Heart left ventricle (tissue), 13 donors: ENCODE measurements around the gene GSK3B.

Experiments
- CTCF ChIP-seq, 12 donors: fragments of 200-600 bp; sonication (generic) in 4 of 12; IDR thresholded peaks; one replicate each; pipeline versions ENCODE4 v1.5.0 to v1.8.0; 2018 to 2022; ENCODE audit warnings: antibody characterized with exemption in 12 of 12, mild to moderate bottlenecking in 5 of 12
- POLR2A ChIP-seq, 2 donors: fragments of 450-650 bp; IDR thresholded peaks; one replicate each; pipeline ENCODE4 v1.6.1; 2017; ENCODE audit warnings: antibody characterized with exemption in 2 of 2, mild to moderate bottlenecking in 2 of 2, moderate library complexity in 2 of 2
- donor health status: ischemic (EF 13 %, LVEDD 7.1; RV severe dilation, severe dysfunction).
- donor health status: DM: no; HTN: yes; CAD: no.
- donor health status: DM: no; HTN: no; CAD: no.
- donor health status: ischemic (EF 25% LVEDD 6.9; RV normal size, moderate dysfunction).
- donor health status: ischemic (EF 25% LVEDD 5.7; RV mildly dilated, moderate dysfunction).
- donor health status: ischemic (EF 35%, LVEDD 5.7; RV mildly dilated, moderate dysfunction).
- donor health status: nonischemic (EF 11% LVEDD 7.7; RV severe dilation, severe dysfunction).
- donor health status: DM: yes; HTN: yes; CAD: no.
- donor health status: PGD.
- donor health status: ischemic (EF 29% LVEDD 5.4; RV normal size, mild dysfunction).
- donor health status: nonischemic (EF 23%, LVEDD 6.1; RV moderate dilation, normal function).

DNA sequence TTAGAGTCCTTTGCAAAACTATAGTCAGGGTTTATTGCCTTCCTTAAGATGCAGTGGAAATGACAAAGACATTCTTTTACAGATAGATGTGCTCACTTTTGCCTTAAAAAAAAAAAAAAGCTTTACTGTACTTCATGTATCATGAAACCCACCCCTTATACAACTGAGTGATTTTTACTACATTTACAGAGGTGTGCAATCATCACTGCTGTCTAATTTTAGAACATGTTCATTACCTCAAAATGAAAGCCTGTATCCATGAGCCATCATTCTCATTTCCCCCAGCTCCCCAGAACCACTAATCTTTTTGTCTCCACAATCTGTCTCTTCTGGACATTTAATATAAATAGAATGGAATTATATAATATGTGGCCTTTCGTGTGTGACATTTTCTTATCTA, 200.5 kb downstream of the GSK3B start:
- TF ChIP-seq CTCF (IDR thresholded peaks at IDR 0.05), result no peak
- TF ChIP-seq POLR2A (IDR thresholded peaks at IDR 0.05), result no peak
